Measurements from ENCODE around the gene FAXC. TPM values are rescaled to one million over a fixed set of nuclear protein-coding genes. Genes with fewer than 3 reads are reported as not detected.
"Not testable (repeated sequence)": the region's sequence is repeated elsewhere in the genome, so short reads cannot be mapped to it uniquely, and the experiment has no call there.

Gene FAXC
- polyA plus RNA-seq, 3 donors: 0.09 to 1.1 TPM; not detected in 1

DNA sequence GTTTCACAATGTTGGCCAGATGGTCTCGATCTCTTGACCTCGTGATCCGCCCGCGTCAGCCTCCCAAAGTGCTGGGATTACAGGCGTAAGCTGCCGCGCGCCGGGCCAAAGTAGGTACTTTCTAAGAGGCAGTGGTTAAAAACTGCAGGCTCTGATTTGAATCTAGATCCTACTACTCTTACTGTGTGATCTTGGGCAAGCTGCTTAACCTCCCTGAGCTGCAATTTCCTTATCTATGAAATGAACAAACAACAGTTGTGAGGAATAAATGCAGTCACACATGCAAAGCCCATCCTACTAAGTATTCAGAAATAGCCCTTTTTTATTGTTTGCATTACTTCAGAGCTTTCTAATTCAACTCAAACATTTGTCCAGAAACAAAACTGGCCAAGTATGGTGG lies 2.9 kb downstream of the FAXC start:
- no peak overlapping the region for H3K27ac ChIP-seq (ENCODE audit: low read depth, low read length)
- 95 to 99% (median 98%) methylated on average over 10 of the region's 10 CpGs for WGBS, 3 donors

DNA sequence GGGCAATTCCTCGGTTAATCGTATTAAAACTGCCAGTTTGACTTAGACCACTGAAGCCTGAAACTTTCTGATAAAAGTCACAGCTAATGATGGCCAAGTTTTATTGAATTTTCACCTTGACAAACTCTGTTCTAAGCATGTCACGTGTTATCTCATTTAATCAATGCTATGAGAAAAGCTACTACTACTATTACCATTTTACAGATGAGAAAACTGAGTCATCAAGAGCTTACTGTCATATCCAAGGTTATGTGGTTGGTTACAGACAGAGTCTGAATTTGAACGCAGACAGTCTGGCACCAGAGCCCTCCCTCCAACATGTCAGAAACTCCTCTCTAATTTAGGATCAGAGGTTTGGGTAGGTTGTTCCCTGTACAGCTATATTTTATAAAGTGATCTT lies 4.3 kb downstream of the FAXC start:
- WGBS, 3 donors: 88 to 93% (median 91%) methylated on average over 4 of the region's 4 CpGs
- no peak overlapping the region for H3K27ac ChIP-seq (ENCODE audit: low read depth, low read length)

DNA sequence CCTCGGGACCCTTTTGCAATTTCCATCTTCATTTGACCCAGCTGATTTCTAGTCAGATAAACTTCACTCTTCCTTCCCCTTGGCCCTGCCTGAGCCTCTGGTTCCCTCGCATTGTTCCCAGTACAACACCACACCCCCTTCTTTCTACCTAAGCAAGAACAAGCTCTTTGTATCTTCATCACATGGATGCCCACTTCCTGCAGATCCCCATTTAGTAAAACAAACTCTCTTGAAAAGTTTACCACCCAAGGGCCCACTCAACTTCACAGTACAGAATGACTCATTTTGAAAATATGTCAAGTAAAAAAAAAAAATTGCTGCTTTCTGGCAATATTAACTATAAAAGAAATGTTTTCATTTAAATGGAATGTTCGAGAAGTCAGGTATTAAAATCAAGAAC lies 5.2 kb downstream of the FAXC start:
- no peak overlapping the region for H3K27ac ChIP-seq (ENCODE audit: low read depth, low read length)
- 34 to 52% (median 36%) methylated on average over 3 of the region's 3 CpGs for WGBS, 3 donors

DNA sequence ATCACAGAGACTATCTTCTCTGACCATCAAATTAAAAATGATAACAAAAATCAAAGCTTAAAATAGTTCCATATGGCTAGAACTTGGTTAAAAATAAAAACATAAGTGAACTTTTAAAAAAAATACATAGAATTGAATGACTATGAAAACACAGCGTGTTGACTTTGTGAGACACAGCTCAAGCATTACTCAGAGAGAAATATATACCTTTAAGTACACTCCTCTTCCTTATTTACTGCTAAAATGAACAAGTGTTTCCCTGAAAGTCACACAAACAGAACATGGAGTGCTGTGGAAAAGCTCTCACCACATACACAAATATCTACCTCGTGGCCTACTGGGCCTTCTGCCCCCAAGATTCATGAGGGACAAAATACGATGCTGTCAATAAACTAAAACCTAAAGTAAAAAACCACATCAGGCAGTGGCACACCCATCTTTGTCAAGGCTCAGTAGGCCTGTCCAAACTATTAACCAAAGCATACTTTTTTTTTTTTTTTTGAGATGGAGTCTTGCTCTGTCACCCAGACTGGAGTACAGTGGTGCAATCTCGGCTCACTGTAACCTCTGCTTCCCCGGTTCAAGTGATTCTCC lies 7.5 kb downstream of the FAXC start:
- WGBS, 3 donors: 87 to 92% (median 89%) methylated on average over 5 of the region's 5 CpGs

GRCh38 chr6:99338188-99338587 lies 11.3 kb downstream of the FAXC start:
- H3K27ac ChIP-seq (ENCODE audit: low read depth, low read length): no peak overlapping the region
- WGBS, 3 donors: 52 to 58% (median 56%) methylated on average over 2 of the region's 2 CpGs

More for the DNA sequence above, 7.5 kb downstream of the FAXC start:
- no peak overlapping the region for H3K27ac ChIP-seq (ENCODE audit: low read depth, low read length)

- H3K27ac ChIP-seq (ENCODE audit: low read depth, low read length): not testable (repeated sequence)
- 70 to 81% (median 75%) methylated on average over 6 of the region's 6 CpGs for WGBS, 3 donors
Measured at GRCh38 chr6:99335298-99335697, 14.2 kb downstream of the FAXC start.

DNA sequence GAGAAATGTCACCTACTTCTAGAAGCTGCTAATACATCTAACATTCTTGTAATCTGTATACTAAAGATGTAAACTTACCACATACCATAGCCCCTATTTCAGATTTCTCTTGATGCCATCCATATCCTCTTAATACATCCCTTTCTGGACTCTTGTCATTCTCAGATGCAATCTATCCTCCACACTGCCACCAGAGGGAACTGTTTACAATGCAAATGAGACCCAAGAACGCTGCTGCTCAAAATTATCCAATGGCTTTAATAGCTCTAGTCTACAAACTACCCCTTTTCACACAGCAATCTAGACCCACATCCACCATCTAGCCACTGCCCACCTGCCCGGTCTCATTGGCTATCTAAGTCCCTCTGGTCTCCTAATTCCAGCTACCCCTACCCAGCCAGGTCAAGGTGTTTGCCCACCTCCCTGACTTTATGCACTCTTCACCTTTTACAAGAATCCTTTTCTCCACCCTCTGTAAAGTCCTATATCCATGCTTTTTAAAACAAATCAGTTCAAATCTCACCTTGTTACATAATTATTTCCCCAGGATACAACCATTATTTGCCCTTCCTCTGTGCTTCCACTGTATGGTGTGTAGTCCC lies 14.8 kb downstream of the FAXC start:
- 28 to 53% (median 40%) methylated on average over 2 of the region's 2 CpGs for WGBS, 3 donors
- no peak overlapping the region for H3K27ac ChIP-seq (ENCODE audit: low read depth, low read length)

GRCh38 chr6:99333068-99333467 lies 16.4 kb downstream of the FAXC start:
- WGBS, 3 donors: 83 to 86% (median 85%) methylated on average over 6 of the region's 6 CpGs
- H3K27ac ChIP-seq (ENCODE audit: low read depth, low read length): no peak overlapping the region

DNA sequence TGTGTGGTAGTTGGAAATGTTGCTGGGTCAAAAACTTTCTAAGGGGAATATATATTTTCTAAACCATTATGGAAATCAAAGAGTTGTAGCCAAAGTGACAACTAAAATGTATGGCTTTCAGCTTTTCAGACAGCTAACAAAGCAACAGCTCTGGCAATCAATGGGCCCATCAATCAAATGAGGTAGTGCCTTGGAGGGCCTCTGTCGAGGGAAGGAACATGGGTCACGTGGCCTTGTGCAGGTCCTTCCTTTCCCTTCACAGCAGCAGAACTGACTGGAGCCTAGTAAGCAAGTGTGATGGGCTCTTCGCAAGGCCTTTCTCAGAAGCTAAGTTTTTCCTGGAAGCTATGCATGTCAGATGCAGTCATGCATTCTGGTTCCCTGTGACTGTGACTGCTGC lies 17.9 kb downstream of the FAXC start:
- 53 to 79% (median 76%) methylated on average over 3 of the region's 3 CpGs for WGBS, 3 donors
- H3K27ac ChIP-seq (ENCODE audit: low read depth, low read length): no peak overlapping the region

GRCh38 chr6:99330159-99330558 lies 19.3 kb downstream of the FAXC start:
- H3K27ac ChIP-seq (ENCODE audit: low read depth, low read length): no peak overlapping the region
- WGBS, 3 donors: 0 to 8% (median 5%) methylated on average over 2 of the region's 2 CpGs

- no peak overlapping the region for H3K27ac ChIP-seq (ENCODE audit: low read depth, low read length)
Measured at GRCh38 chr6:99324996-99325395, 24.5 kb downstream of the FAXC start.

- H3K27ac ChIP-seq (ENCODE audit: low read depth, low read length): no peak overlapping the region
- WGBS, 3 donors: 92 to 97% (median 93%) methylated on average over 3 of the region's 3 CpGs
Measured at GRCh38 chr6:99318566-99318965, 30.9 kb downstream of the FAXC start.

- WGBS, 3 donors: 37 to 71% (median 47%) methylated on average over 2 of the region's 2 CpGs
- H3K27ac ChIP-seq (ENCODE audit: low read depth, low read length): no peak overlapping the region
Measured at GRCh38 chr6:99312354-99312753, 37.1 kb downstream of the FAXC start.

GRCh38 chr6:99310553-99310952 lies 38.9 kb downstream of the FAXC start:
- no peak overlapping the region for H3K27ac ChIP-seq (ENCODE audit: low read depth, low read length)
- 94 to 99% (median 97%) methylated on average over 1 of the region's 1 CpG for WGBS, 3 donors

DNA sequence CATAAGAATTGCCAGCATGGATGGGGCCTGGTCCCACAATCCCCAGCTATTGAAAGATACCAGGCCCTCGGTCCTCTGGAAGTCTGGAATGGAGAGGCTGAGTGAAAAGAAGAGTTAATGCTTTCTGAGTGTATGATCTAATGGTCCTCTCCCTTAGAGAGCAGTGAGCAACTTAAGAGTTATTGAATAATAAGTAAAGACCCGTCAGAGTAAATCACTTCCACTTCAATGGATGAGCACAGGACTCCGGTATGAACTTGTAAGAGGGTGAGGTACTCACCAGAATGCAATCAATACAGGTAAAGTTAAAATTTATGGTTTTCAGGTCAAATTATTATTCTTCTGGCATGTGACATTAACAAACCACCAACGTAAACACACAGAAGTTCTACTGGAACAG lies 39.9 kb downstream of the FAXC start:
- no peak overlapping the region for H3K27ac ChIP-seq (ENCODE audit: low read depth, low read length)

DNA sequence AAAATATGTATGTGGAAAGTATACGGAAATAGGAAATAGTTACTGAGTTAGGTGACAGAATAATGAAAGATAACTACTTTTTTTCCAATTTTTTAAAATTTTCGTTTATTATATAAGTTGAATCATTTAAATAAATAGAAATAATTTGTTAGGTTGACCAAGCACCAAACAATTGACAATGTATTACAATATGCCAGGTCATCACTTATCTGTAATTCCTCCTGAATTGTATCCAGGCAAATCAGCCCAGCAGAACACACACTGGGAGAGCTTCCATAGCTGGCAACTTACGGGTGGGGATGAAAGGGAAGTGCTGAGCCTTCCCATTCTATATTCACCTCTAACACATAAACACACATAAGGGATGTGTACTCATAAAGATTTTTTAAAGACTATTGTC lies 40.7 kb downstream of the FAXC start:
- WGBS, 3 donors: 74 to 78% (median 74%) methylated on average over 3 of the region's 3 CpGs

More for the DNA sequence above, 39.9 kb downstream of the FAXC start:
- WGBS, 3 donors: 84 to 92% (median 88%) methylated on average over 4 of the region's 4 CpGs

DNA sequence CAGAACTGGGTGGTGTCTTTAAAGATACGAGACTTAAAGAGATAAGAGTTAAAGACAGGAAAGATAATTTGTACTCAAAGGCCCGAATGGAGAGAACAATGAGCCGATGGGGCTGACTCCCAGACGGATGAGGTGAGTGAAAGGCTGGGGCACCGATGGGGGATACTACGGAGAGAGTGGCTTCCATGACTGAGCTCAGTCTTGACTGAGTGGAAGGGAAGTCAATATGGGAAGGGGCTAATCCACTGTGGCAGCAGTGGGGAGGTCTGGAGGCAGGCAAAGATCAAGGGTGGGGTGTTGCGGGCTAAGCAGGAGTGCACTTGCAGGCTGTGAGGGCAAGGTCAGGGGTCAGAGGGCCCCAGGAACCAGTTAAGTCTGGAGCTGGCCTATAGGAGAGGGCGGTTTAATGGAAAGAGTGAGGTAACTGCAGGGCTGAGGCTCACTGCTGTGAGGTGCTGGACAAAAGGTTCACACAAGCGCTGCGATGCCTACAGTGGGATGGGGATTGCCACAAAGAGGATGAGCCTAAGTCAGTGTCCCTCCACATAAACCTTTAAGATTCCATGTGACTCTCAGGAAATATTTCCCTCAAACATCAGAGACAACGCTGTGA lies 42.1 kb downstream of the FAXC start:
- WGBS, 3 donors: 82 to 91% (median 86%) methylated on average over 11 of the region's 11 CpGs
- H3K27ac ChIP-seq (ENCODE audit: low read depth, low read length): no peak overlapping the region

More for the DNA sequence above, 40.7 kb downstream of the FAXC start:
- no peak overlapping the region for H3K27ac ChIP-seq (ENCODE audit: low read depth, low read length)

DNA sequence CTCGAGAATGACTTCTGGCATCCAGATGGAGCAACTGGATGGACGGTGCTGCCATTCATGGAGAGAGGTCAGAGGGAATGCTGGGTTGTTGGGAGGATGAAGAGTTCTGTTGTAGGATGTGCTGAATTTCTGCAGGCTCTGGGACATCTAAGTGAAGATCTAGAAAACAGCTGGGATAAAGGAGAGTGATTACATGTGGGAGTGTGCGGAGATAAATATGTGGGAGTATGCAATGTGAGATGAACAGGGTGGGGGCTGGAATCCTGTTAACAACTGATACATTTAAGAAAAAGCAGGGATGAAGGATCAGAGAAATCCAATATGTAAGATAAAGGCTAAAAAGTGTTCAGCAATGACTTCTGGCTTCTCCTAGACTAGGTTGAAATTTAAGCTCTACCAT lies 43.1 kb downstream of the FAXC start:
- H3K27ac ChIP-seq (ENCODE audit: low read depth, low read length): no peak overlapping the region
- 75 to 82% (median 76%) methylated on average over 3 of the region's 3 CpGs for WGBS, 3 donors

DNA sequence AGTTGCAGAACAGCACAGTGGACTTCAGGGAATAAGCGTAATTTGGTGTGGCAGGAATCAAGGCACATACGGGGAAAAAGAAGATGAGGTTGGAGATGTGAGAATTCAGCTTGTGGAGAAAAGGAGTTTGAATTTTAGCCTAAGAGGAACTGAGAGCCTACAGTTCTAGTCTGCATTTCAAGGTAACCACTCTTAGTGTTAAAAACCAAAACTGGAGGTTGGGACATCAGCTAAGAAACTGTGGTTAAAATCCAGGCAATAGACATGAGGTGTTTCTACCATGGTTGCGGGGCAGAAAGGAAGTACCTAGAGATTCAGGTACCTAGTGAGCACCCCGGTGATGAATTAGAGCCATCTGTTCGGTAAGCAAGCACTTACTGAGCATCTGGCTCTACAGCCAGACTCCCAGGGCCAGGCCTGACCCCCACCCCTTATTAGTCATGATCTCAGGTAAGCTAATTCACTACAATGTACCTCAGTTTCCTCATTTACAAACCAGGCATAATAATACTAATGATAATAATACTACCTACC lies 44.4 kb downstream of the FAXC start:
- no peak overlapping the region for H3K27ac ChIP-seq (ENCODE audit: low read depth, low read length)
- 90 to 98% (median 93%) methylated on average over 5 of the region's 5 CpGs for WGBS, 3 donors

DNA sequence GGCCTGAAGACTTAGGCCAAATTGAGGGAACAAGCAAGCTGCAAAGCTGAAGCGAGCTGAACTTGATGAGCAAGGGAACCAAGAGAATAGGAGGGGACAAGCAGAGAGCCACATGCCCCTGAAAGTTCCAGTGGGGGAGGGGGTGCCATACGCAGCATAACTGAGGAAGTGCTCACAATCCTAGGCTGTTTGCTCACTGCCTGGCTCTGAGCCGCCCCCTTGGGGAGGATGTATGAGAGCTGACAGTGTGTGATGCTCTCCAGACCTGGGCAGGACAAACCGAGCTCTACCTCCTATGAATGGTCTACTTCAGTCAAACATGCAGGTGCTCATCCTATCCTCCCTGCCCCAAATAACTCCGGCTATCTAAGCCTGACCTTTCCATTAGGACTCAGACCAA lies 52.1 kb downstream of the FAXC start:
- no peak overlapping the region for H3K27ac ChIP-seq (ENCODE audit: low read depth, low read length)
- WGBS, 3 donors: 82 to 92% (median 84%) methylated on average over 5 of the region's 5 CpGs
